T47D (cell line): ENCODE measurements around the gene GLOD5.

Experiments used
- DNase-seq, 2 experiments: peaks; one replicate each; pipeline versions ENCODE4 v3.0.0 to v3.0.0-alpha.2; 2011 to 2012; ENCODE audit warnings: low read depth in 1 of 2, low spot score in 1 of 2
- JUND ChIP-seq: IDR thresholded peaks from 2 replicates; pipeline ENCODE4 v1.6.1; 2012; ENCODE audit warnings: low read depth
- in situ Hi-C: cut with HindIII; loops from 2 replicates; pipeline ENCODE4 v1.10.0; 2016; ENCODE audit warnings: low sequenced_read_pairs, low pct_unique_long_range_greater_than_20kb

GLOD5 gene

GRCh38 chrX:48776818-48777439, 15.4 kb downstream of the GLOD5 start:
- in situ Hi-C loops: no loop called here
- DNase-seq: no peak

GRCh38 chrX:48779399-48779798, 17.9 kb downstream of the GLOD5 start:
- DNase-seq: no peak
- in situ Hi-C loops: no loop called here
- TF ChIP-seq JUND: no peak

More at GRCh38 chrX:48776818-48777439, 15.4 kb downstream of the GLOD5 start:
- TF ChIP-seq JUND: no peak

GRCh38 chrX:48781705-48782104, 20.2 kb downstream of the GLOD5 start:
- in situ Hi-C loops: no loop called here
- no peak for TF ChIP-seq JUND
- no peak for DNase-seq

- TF ChIP-seq JUND: no peak
- in situ Hi-C loops: no loop called here
Observed at GRCh38 chrX:48782216-48782615, 20.7 kb downstream of the GLOD5 start.

GRCh38 chrX:48782795-48783194, 21.2 kb downstream of the GLOD5 start:
- no peak for TF ChIP-seq JUND
- no peak for DNase-seq
- in situ Hi-C loops: no loop called here

More at GRCh38 chrX:48782216-48782615, 20.7 kb downstream of the GLOD5 start:
- DNase-seq: no peak

- TF ChIP-seq JUND: no peak
- no peak for DNase-seq
- in situ Hi-C loops: no loop called here
Observed at GRCh38 chrX:48784726-48785125, 23.2 kb downstream of the GLOD5 start.

- no peak for DNase-seq
- TF ChIP-seq JUND: no peak
- in situ Hi-C loops: no loop called here
Observed at GRCh38 chrX:48785186-48785539, 23.6 kb downstream of the GLOD5 start.

GRCh38 chrX:48785540-48786214, 24.1 kb downstream of the GLOD5 start:
- no peak for TF ChIP-seq JUND
- in situ Hi-C loops: no loop called here
- DNase-seq: no peak

GRCh38 chrX:48786341-48786800, 24.8 kb downstream of the GLOD5 start, which contains the start of gene GATA1:
TSS of gene GATA1 (plus strand) at chrX:48786590. CDS start at chrX:48791110, 4,520 bp downstream.
- in situ Hi-C loops: no loop called here
- no peak for DNase-seq
- TF ChIP-seq JUND: no peak

GRCh38 chrX:48786825-48787504, 25.4 kb downstream of the GLOD5 start:
- TF ChIP-seq JUND: no peak
- no peak for DNase-seq
- in situ Hi-C loops: no loop called here

GRCh38 chrX:48787505-48788443, 26.2 kb downstream of the GLOD5 start:
- in situ Hi-C loops: no loop called here
- no peak for DNase-seq
- TF ChIP-seq JUND: no peak
